H9 (cell line): ENCODE measurements around the gene GCK. TPM values are rescaled to one million over a fixed set of nuclear protein-coding genes. Genes with fewer than 3 reads are reported as not detected.

Experiments
- DNase-seq: peaks from one replicate; pipeline ENCODE4 v3.0.0-alpha.2; 2017
- H2AFZ ChIP-seq: one replicate; pipeline ENCODE4 v1.6.1; 2013; ENCODE audit warnings: mild to moderate bottlenecking, low read length, control low read depth, moderate library complexity
- H2AK5ac ChIP-seq: 2 replicates; pipeline ENCODE4 v1.6.1; 2013; ENCODE audit warnings: low read length, control low read depth, mixed read lengths; ENCODE audit not compliant: insufficient read length
- H2BK120ac ChIP-seq: one replicate; pipeline ENCODE4 v1.6.1; 2013; ENCODE audit warnings: low read depth, mild to moderate bottlenecking, low read length, control low read depth, inconsistent platforms; ENCODE audit not compliant: poor library complexity, severe bottlenecking
- H2BK12ac ChIP-seq: 2 replicates; pipeline ENCODE4 v1.6.1; 2013; ENCODE audit warnings: low read length, control low read depth, mixed read lengths, low read depth; ENCODE audit not compliant: insufficient read length
- H2BK15ac ChIP-seq: 2 replicates; pipeline ENCODE4 v1.6.1; 2013; ENCODE audit warnings: low read depth, low read length, control low read depth
- H2BK20ac ChIP-seq: one replicate; pipeline ENCODE4 v1.6.1; 2013; ENCODE audit warnings: low read depth, mild to moderate bottlenecking, low read length, control low read depth, inconsistent platforms; ENCODE audit not compliant: poor library complexity, severe bottlenecking
- H2BK5ac ChIP-seq: 2 replicates; pipeline ENCODE4 v1.6.1; 2013; ENCODE audit warnings: low read length, control low read depth, mixed read lengths; ENCODE audit not compliant: insufficient read length
- H3K14ac ChIP-seq: 2 replicates; pipeline ENCODE4 v1.6.1; 2013; ENCODE audit warnings: low read length, control low read depth; ENCODE audit not compliant: insufficient read depth
- H3K18ac ChIP-seq: 2 replicates; pipeline ENCODE4 v1.6.1; 2013; ENCODE audit warnings: low read depth, mild to moderate bottlenecking, mixed read lengths, low read length, control low read depth; ENCODE audit not compliant: insufficient read length
- H3K23ac ChIP-seq: 2 replicates; pipeline ENCODE4 v1.6.1; 2013; ENCODE audit warnings: low read length, control low read depth, mixed read lengths, low read depth; ENCODE audit not compliant: insufficient read length
- H3K23me2 ChIP-seq: 2 replicates; pipeline ENCODE4 v1.6.1; 2013; ENCODE audit warnings: low read depth, mild to moderate bottlenecking, mixed read lengths, low read length, control low read depth; ENCODE audit not compliant: insufficient read length, poor library complexity, severe bottlenecking
- H3K27ac ChIP-seq: 2 replicates; pipeline ENCODE4 v1.5.1; 2013; ENCODE audit warnings: low read length, control low read depth, mixed read lengths, low read depth; ENCODE audit not compliant: insufficient read length
- H3K27me3 ChIP-seq: 2 replicates; pipeline ENCODE4 v1.6.1; 2013; ENCODE audit warnings: low read length, control low read depth, inconsistent platforms; ENCODE audit not compliant: insufficient read depth
- H3K4ac ChIP-seq: 2 replicates; pipeline ENCODE4 v1.6.1; 2013; ENCODE audit warnings: low read depth, mild to moderate bottlenecking, control low read depth, inconsistent platforms, low read length, moderate library complexity
- H3K4me1 ChIP-seq: 2 replicates; pipeline ENCODE4 v1.6.1; 2013; ENCODE audit warnings: low read length, control low read depth, inconsistent platforms; ENCODE audit not compliant: insufficient read depth
- H3K4me2 ChIP-seq: 2 replicates; pipeline ENCODE4 v1.6.1; 2013; ENCODE audit warnings: low read length, control low read depth, mixed read lengths; ENCODE audit not compliant: insufficient read length, insufficient read depth
- H3K56ac ChIP-seq: 2 replicates; pipeline ENCODE4 v1.6.1; 2013; ENCODE audit warnings: low read depth, mild to moderate bottlenecking, mixed read lengths, low read length, control low read depth; ENCODE audit not compliant: insufficient read length
- H3K79me1 ChIP-seq: 2 replicates; pipeline ENCODE4 v1.6.1; 2013; ENCODE audit warnings: low read depth, mild to moderate bottlenecking, moderate library complexity, low read length, control low read depth, inconsistent platforms; ENCODE audit not compliant: insufficient read depth, poor library complexity, severe bottlenecking
- H3K79me2 ChIP-seq: 2 replicates; pipeline ENCODE4 v1.6.1; 2013; ENCODE audit warnings: low read length, control low read depth, inconsistent platforms; ENCODE audit not compliant: insufficient read depth
- H3K9ac ChIP-seq: 2 replicates; pipeline ENCODE4 v1.6.1; 2013; ENCODE audit warnings: low read length, control low read depth, mixed read lengths; ENCODE audit not compliant: insufficient read length; ENCODE audit errors: extremely low read depth
- H3K9me3 ChIP-seq: one replicate; pipeline ENCODE4 v1.6.1; 2013; ENCODE audit warnings: low read depth, low read length, inconsistent platforms; ENCODE audit not compliant: control insufficient read depth
- H3T11ph ChIP-seq: one replicate; pipeline ENCODE4 v1.6.1; 2013; ENCODE audit warnings: mild to moderate bottlenecking, low read length, control low read depth, inconsistent platforms
- H4K20me1 ChIP-seq: one replicate; pipeline ENCODE4 v1.6.1; 2013; ENCODE audit not compliant: control insufficient read depth, insufficient read length, insufficient read depth
- H4K5ac ChIP-seq: 2 replicates; pipeline ENCODE4 v1.6.1; 2013; ENCODE audit warnings: low read depth, mild to moderate bottlenecking, mixed read lengths, low read length, control low read depth; ENCODE audit not compliant: insufficient read length
- H4K8ac ChIP-seq: replicated peaks from 2 replicates; pipeline ENCODE4 v1.6.1; 2013; ENCODE audit warnings: low read length, control low read depth, mixed read lengths, low read depth; ENCODE audit not compliant: insufficient read length
- H4K91ac ChIP-seq: 2 replicates; pipeline ENCODE4 v1.6.1; 2013; ENCODE audit warnings: low read depth, mild to moderate bottlenecking, moderate library complexity, mixed read lengths, low read length, control low read depth; ENCODE audit not compliant: insufficient read length
- H3K27ac Mint-ChIP-seq, 3 experiments: 2 replicates in 2 of 3; 3 replicates in 1 of 3; pipeline ENCODE4 v1.8.0; 2020 to 2021; ENCODE audit warnings: mixed read lengths in 3 of 3, mild to moderate bottlenecking in 1 of 3, moderate library complexity in 1 of 3
- H3K27me3 Mint-ChIP-seq: 2 replicates; pipeline ENCODE4 v1.8.0; 2021; ENCODE audit warnings: low read depth, mild to moderate bottlenecking, moderate library complexity, mixed read lengths
- H3K36me3 Mint-ChIP-seq, 3 experiments: 2 replicates in 2 of 3; 3 replicates in 1 of 3; pipeline ENCODE4 v1.8.0; 2020 to 2021; ENCODE audit warnings: low read depth in 3 of 3, mixed read lengths in 3 of 3; ENCODE audit not compliant: insufficient read depth in 1 of 3
- H3K4me1 Mint-ChIP-seq, 2 experiments: 2 replicates each; pipeline ENCODE4 v1.8.0; 2020; ENCODE audit warnings: mixed read lengths in 2 of 2
- H3K4me3 Mint-ChIP-seq, 2 experiments: 2 replicates in 1 of 2; 3 replicates in 1 of 2; pipeline ENCODE4 v1.8.0; 2020 to 2021; ENCODE audit warnings: mild to moderate bottlenecking in 2 of 2, mixed read lengths in 2 of 2, moderate library complexity in 1 of 2
- H3K9me3 Mint-ChIP-seq, 2 experiments: 2 replicates in 1 of 2; 3 replicates in 1 of 2; pipeline ENCODE4 v1.8.0; 2020; ENCODE audit warnings: mild to moderate bottlenecking in 2 of 2, mixed read lengths in 2 of 2, moderate library complexity in 1 of 2
- WGBS: extraction: QIAGEN DNeasy Blood & Tissue Kit; methylation state at CpG from one replicate; pipeline ENCODE4 v1.1.7; 2013; ENCODE audit warnings: missing lambda C conversion rate, low lambda C conversion rate, mixed read lengths; ENCODE audit not compliant: insufficient read length; ENCODE audit errors: extremely low coverage; 5-methylcytosine and 5-hydroxymethylcytosine counted together
- total RNA-seq: library from RNA; stranded (reverse); gene quantifications from 2 replicates; pipeline ENCODE4 v1.2.1, GENCODE V29; 2021
- TF ChIP-seq, protein P1 (sequence below): fragments of 200-600 bp; sonication (generic); conservative IDR thresholded peaks from 3 replicates; pipeline ENCODE4 v1.8.0; 2021; ENCODE audit warnings: antibody characterized with exemption, mild to moderate bottlenecking

The GCK gene
- total RNA-seq, 1 experiment from 2014 or later: 0.98 TPM

DNA sequence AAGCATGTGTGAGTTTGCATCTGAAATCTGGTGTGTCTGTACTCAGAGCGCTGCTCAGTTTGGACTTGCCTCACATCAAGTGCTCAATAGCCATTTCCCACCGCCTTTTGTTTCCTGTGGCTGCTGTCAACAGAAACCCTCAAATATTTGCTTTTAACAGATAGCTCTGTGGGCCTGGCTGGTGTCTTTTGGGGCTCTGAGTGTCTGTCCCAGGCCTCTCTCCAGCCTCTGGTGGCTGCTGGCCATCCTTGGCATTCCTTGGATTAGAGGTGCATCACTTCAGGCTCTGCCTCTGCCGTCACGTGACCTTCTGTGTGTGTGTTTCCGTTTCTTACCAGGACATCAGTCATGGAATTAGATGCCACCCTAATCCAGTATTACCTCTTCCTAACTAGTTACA is 20.9 kb upstream of the GCK start:
- Histone ChIP-seq H4K20me1 (no peaks in the 10 kb centered on the region), H4K8ac (no peak overlapping the region), H3K79me1 (no peaks in the 10 kb centered on the region), H3T11ph (no peak overlapping the region), H4K5ac (no peak overlapping the region), H2AK5ac (no peak overlapping the region), H4K91ac (no peak overlapping the region), H3K4me1 (no peaks in the 10 kb centered on the region), H3K23ac (no peak overlapping the region), H2BK120ac (no peak overlapping the region), H3K79me2 (no peaks in the 10 kb centered on the region), H3K18ac (no peak overlapping the region), H3K56ac (no peak overlapping the region), H3K14ac (no peak overlapping the region), H2AFZ (no peak overlapping the region), H2BK5ac (no peak overlapping the region), H2BK12ac (no peak overlapping the region), H3K9me3 (no peaks in the 10 kb centered on the region), H2BK15ac (no peak overlapping the region), H3K4ac (no peak overlapping the region), H3K4me2 (no peak overlapping the region), H2BK20ac (no peak overlapping the region), H3K27ac (no peak overlapping the region), H3K9ac (no peak overlapping the region), H3K23me2 (no peaks in the 10 kb centered on the region), H3K27me3 (no peaks in the 10 kb centered on the region)
- no peaks in the 10 kb centered on the region for H3K27me3 Mint-ChIP-seq
- no peaks in the 10 kb centered on the region for H3K9me3 Mint-ChIP-seq
- no peak for DNase-seq
- H3K4me1 Mint-ChIP-seq: peaks cover 8 to 19% of the 10 kb centered on the region in 2 experiments
- WGBS: no CpG with 5 or more reads among the region's 5 CpGs
- H3K27ac Mint-ChIP-seq: no peak overlapping the region
- TF ChIP-seq, protein P1, sequence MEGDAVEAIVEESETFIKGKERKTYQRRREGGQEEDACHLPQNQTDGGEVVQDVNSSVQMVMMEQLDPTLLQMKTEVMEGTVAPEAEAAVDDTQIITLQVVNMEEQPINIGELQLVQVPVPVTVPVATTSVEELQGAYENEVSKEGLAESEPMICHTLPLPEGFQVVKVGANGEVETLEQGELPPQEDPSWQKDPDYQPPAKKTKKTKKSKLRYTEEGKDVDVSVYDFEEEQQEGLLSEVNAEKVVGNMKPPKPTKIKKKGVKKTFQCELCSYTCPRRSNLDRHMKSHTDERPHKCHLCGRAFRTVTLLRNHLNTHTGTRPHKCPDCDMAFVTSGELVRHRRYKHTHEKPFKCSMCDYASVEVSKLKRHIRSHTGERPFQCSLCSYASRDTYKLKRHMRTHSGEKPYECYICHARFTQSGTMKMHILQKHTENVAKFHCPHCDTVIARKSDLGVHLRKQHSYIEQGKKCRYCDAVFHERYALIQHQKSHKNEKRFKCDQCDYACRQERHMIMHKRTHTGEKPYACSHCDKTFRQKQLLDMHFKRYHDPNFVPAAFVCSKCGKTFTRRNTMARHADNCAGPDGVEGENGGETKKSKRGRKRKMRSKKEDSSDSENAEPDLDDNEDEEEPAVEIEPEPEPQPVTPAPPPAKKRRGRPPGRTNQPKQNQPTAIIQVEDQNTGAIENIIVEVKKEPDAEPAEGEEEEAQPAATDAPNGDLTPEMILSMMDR: no peak
- H3K4me3 Mint-ChIP-seq: no peak overlapping the region
- H3K36me3 Mint-ChIP-seq: peaks cover 34 to 68% (median 65%) of the 10 kb centered on the region in 3 experiments
